Measurements from ENCODE around the gene AKAP9. TPM values are rescaled to one million over a fixed set of nuclear protein-coding genes. Genes with fewer than 3 reads are reported as not detected.
"Not testable (repeated sequence)": the region's sequence is repeated elsewhere in the genome, so short reads cannot be mapped to it uniquely, and the experiment has no call there.

Gene AKAP9
- total and polyA plus RNA-seq, 3 donors from 2014 or later = 6.7 to 69.0 (median 67.3) TPM

- H3K27ac ChIP-seq = no peak overlapping the region
- TF ChIP-seq POLR2A (IDR thresholded peaks at IDR 0.05) (no peak), CTCF (IDR thresholded peaks at IDR 0.05) (no peak)
- no peaks in the 10 kb centered on the region for H3K4me1 ChIP-seq
- intact Hi-C loops (cut with DNase I; ENCODE audit: low total_unique reads) = no loop called here
- no peaks in the 10 kb centered on the region for H3K9me3 ChIP-seq
- no peaks in the 10 kb centered on the region for H3K36me3 ChIP-seq (ENCODE audit: low read depth, missing control alignments)
- no peak for DNase-seq
- no peaks in the 10 kb centered on the region for H3K27me3 ChIP-seq
- WGBS, 2 donors = 90 to 92% methylated on average over 5 of the region's 5 CpGs
- H3K4me3 ChIP-seq = no peak overlapping the region
Measured at GRCh38 chr7:91973639-91974038, 33.0 kb downstream of the AKAP9 start.

- no peak overlapping the region for H3K27ac ChIP-seq
- intact Hi-C loops (cut with DNase I; ENCODE audit: low total_unique reads) = no loop called here
- TF ChIP-seq CTCF (IDR thresholded peaks at IDR 0.05) (no peak), POLR2A (IDR thresholded peaks at IDR 0.05) (no peak)
- no peaks in the 10 kb centered on the region for H3K9me3 ChIP-seq
- no peaks in the 10 kb centered on the region for H3K27me3 ChIP-seq
- H3K4me1 ChIP-seq = no peaks in the 10 kb centered on the region
- H3K4me3 ChIP-seq = no peak overlapping the region
- no peak for DNase-seq
- no peaks in the 10 kb centered on the region for H3K36me3 ChIP-seq (ENCODE audit: low read depth, missing control alignments)
Measured at GRCh38 chr7:91974066-91974465, 33.4 kb downstream of the AKAP9 start.

- Histone ChIP-seq H3K4me1 (no peaks in the 10 kb centered on the region), H3K9me3 (no peaks in the 10 kb centered on the region), H3K36me3 (ENCODE audit: low read depth, missing control alignments) (no peaks in the 10 kb centered on the region), H3K27ac (no peak overlapping the region), H3K27me3 (no peaks in the 10 kb centered on the region), H3K4me3 (no peak overlapping the region)
- intact Hi-C loops (cut with DNase I; ENCODE audit: low total_unique reads) = no loop called here
- no peak for DNase-seq
- TF ChIP-seq POLR2A (IDR thresholded peaks at IDR 0.05) (no peak), CTCF (IDR thresholded peaks at IDR 0.05) (no peak)
- 94 to 95% methylated on average over 4 of the region's 4 CpGs for WGBS, 2 donors
Measured at GRCh38 chr7:91976743-91977142, 36.1 kb downstream of the AKAP9 start.

GRCh38 chr7:91979590-91979989, 38.9 kb downstream of the AKAP9 start:
- intact Hi-C loops (cut with DNase I; ENCODE audit: low total_unique reads) = no loop called here
- whole genome bisulfite sequencing, 2 donors = 93 to 100% methylated on average over 1 of the region's 1 CpG
- no peaks in the 10 kb centered on the region for H3K36me3 ChIP-seq (ENCODE audit: low read depth, missing control alignments)

GRCh38 chr7:91982352-91982751, 41.7 kb downstream of the AKAP9 start:
- H3K9me3 ChIP-seq; H3K4me1 ChIP-seq; H3K36me3 ChIP-seq (ENCODE audit: low read depth, missing control alignments); H3K27me3 ChIP-seq; DNase-seq; H3K4me3 ChIP-seq; H3K27ac ChIP-seq; intact Hi-C loops (cut with DNase I; ENCODE audit: low total_unique reads): not testable (repeated sequence)
- WGBS, 2 donors = 96 to 97% methylated on average over 4 of the region's 4 CpGs

More at GRCh38 chr7:91979590-91979989, 38.9 kb downstream of the AKAP9 start:
- Histone ChIP-seq H3K27me3 (no peaks in the 10 kb centered on the region), H3K4me3 (no peak overlapping the region), H3K27ac (no peak overlapping the region), H3K4me1 (no peaks in the 10 kb centered on the region), H3K9me3 (no peaks in the 10 kb centered on the region)
- DNase-seq = no peak
- no peak for TF ChIP-seq POLR2A (IDR thresholded peaks at IDR 0.05)

GRCh38 chr7:91988213-91988612, 47.6 kb downstream of the AKAP9 start:
- Histone ChIP-seq H3K4me1 (no peaks in the 10 kb centered on the region), H3K27ac (no peak overlapping the region), H3K36me3 (ENCODE audit: low read depth, missing control alignments) (no peaks in the 10 kb centered on the region), H3K27me3 (no peaks in the 10 kb centered on the region), H3K4me3 (no peak overlapping the region), H3K9me3 (no peaks in the 10 kb centered on the region)
- intact Hi-C loops (cut with DNase I; ENCODE audit: low total_unique reads) = no loop called here
- TF ChIP-seq POLR2A (IDR thresholded peaks at IDR 0.05) (no peak), CTCF (IDR thresholded peaks at IDR 0.05) (no peak)
- no peak for DNase-seq
